ENCODE data around the gene TAT.

Gene TAT

GRCh38 chr16:71537643-71538042 is 39.2 kb downstream of the TAT start:
- DNase-seq (ENCODE audit: low read depth), result no peak

- no peak for DNase-seq (ENCODE audit: low read depth)
These were observed 40.0 kb downstream of the TAT start for GRCh38 chr16:71536752-71537499.

GRCh38 chr16:71532366-71532765 is 44.5 kb downstream of the TAT start:
- no peak for DNase-seq (ENCODE audit: low read depth)

GRCh38 chr16:71528863-71529262 is 48.0 kb downstream of the TAT start:
- DNase-seq (ENCODE audit: low read depth), result no peak

- no peak for DNase-seq (ENCODE audit: low read depth)
These were observed 48.6 kb downstream of the TAT start for GRCh38 chr16:71528257-71528656.

- no peak for DNase-seq (ENCODE audit: low read depth)
These were observed 50.7 kb downstream of the TAT start, which contains the start of gene CHST4 for GRCh38 chr16:71526111-71526631. CHST4 (plus strand) TSS chr16:71526426; CDS start chr16:71536678, 10,252 bp downstream.

- DNase-seq (ENCODE audit: low read depth), result no peak
These were observed 52.0 kb downstream of the TAT start for GRCh38 chr16:71524566-71525553.

GRCh38 chr16:71520550-71520949 is 56.3 kb downstream of the TAT start:
- DNase-seq (ENCODE audit: low read depth), result no peak

All from stimulated activated CD8-positive, alpha-beta memory T cell treated with anti-CD3 and anti-CD28 coated beads, Interleukin-15, amount 100 ng/mL, for 24 hours (primary cell).